NCI-H146 (cell line): ENCODE measurements around the gene CRKL.
"Not testable (repeated sequence)": the region's sequence is repeated elsewhere in the genome, so short reads cannot be mapped to it uniquely, and the experiment has no call there.

ENCODE experiments used
- DNase-seq: peaks from one replicate; lab custom pipeline; 2025; lab: John Stamatoyannopoulos, UW

CRKL gene

GRCh38 chr22:20916916-20917810 is at the start of gene CRKL:
CRKL (plus strand) TSS chr22:20917407; CDS start chr22:20917935, 528 bp downstream.
- peak; percentile 93 for DNase-seq

GRCh38 chr22:20868025-20868962 is 48.9 kb upstream of the CRKL start:
- no peak for DNase-seq

- DNase-seq = no peak
These were observed 48.0 kb upstream of the CRKL start for GRCh38 chr22:20869234-20869633.

DNA sequence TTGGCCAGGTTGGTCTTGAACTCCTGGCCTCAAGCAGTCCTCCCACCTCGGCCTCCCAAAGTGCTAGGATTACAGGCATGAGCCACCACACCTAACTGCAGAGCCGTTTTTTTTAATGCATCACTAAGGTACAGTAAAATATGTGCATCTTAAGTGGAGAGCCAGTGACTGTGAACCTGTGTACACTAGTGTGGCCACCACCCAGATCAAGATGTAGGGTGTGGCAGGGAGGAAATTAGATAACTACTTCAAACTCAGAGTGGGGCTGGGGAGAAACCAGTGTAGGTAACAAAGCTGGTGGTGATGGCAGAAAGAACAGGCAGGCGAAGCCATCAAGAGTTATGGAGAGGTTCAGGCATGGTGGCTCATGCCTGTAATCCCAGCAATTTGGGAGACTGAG is 44.0 kb upstream of the CRKL start:
- no peak for DNase-seq

DNA sequence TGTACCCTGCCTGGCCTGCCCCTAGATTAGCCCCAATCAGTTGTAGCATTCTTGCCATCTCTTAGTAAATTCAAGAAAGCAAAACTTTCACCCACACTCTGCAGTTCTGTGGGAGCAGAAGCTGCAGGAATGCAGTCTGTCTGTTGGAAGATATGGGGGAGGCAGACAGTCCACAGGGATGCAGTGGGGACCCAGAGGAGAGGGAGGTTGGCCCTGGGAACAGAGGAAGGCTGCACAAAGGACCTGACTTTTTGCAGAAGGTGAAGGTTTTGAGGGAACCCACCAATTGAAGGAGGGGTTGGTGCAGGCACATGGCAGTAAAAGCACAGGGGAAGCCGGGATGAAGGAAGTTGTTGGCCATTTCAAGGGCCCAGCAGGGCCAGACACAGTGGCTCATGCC is 41.9 kb upstream of the CRKL start:
- DNase-seq = no peak

DNA sequence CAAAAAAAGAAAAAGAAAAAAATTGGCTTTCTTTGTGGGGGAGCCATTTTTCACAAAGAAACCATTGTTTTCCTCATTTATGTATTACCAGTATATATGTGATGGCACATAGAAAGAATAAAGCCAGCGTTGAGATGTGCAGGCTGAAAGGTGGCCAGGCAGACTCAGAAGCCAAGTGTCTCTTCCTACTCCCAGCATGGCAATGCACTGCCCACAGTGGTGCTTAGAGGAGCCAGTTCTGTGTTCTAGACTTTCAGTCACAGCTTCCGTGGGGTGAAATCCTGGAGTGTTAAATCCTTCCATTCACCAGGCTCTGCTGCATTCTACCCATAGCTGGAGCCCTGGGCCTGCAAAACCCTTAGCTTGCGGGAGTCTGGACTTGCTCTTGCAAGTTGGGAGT is 39.5 kb upstream of the CRKL start:
- DNase-seq = no peak

GRCh38 chr22:20881231-20881630 is 36.0 kb upstream of the CRKL start:
- no peak for DNase-seq

- no peak for DNase-seq
These were observed 35.1 kb upstream of the CRKL start for GRCh38 chr22:20881869-20882815.

- no peak for DNase-seq
These were observed 34.4 kb upstream of the CRKL start for GRCh38 chr22:20882855-20883254.

DNA sequence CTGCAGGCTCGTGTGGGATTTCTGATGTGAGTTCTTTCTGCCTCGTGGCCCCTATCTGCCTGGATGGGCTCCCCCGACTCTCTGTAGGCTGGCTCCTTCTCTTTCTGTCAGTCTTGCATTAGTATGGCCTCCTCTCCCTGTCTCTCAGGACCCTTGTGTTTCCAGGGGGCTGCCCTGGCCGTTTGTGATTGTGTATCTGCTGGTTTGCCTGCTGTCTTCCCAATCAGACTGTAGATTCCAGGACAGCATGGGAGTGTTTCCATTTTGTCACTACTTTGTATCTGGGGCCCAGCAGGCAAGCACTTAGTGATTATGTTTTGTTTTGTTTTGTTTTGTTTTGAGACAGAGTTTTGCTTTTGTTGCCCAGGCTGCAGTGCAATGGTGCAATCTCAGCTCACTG is 32.8 kb upstream of the CRKL start:
- no peak for DNase-seq

DNA sequence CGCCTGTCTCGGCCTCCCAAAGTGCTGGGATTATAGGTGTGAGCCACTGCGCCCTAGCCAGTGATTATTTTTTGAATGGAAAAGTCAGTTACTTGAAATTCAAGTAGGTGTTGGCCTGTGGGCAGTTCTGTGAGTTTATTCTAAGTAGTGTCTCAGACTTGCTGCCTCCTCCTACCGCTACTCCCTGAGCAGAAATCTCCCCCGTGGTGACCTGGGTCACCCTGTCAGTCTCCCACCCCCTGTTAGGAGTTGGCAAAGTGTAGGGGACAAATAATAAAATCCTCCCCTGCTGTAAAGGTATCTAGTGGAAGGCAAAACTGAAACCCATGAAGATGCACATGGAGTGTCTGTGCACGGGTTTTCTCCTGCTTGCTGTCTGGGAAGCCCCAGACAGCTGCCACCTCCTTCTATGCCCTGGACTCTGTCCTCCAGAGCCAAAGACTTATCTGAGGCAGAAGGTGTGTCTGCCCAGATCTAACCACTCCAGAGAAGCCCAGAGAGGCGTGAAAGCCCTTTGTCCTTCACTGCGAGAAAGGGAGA is 32.1 kb upstream of the CRKL start:
- no peak for DNase-seq

GRCh38 chr22:20885557-20886323 is 31.5 kb upstream of the CRKL start:
- DNase-seq = peak; percentile 58

DNA sequence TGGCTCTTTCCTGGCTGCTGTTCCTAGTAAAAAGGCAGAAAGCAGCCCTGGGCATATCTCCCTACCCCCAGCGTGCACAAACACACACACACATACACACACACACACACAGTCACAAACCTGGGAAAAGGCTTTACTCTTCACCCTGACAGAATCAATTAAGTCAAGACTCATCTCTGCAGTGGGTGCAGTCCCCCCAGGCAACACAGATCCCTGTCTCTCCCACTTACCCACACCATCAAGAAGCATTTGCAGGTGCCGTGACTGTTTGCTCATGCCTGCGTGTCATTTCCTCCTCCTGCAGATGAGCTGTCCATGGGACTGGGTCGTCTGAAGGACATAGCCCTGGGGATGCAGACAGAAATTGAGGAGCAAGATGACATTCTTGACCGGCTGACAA is 29.8 kb upstream of the CRKL start:
- no peak for DNase-seq

DNA sequence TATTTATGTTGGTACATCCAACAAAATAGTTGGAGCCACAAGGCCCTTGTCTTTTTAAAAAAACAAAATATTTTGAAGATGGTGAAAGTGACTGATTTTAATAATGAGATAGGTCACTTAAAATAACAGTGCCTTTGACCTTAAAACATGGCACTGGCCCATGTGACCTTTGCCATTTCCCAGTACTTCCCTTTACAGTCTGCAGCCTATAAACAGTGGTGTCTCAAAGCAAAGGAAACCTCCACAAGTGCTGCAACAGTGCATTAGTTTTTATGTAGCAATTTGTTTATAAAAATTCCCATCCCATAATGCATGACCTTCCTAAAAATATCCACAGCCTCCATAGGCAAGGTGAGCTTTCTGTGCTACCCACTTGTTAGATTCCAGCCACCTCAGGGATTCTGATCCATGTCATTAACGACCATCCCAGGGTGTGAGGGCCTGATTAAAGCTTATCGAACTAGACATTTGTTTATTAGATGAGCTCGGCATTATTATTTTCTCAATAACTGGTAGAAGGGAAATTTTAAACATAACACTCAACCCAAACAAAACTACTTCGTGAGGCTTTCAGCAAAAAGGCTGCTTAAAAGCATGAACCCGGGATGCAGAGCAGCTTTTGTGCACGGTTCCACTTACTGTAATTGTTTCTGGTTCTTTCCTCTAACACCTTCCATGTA is 28.0 kb upstream of the CRKL start:
- DNase-seq = no peak

DNA sequence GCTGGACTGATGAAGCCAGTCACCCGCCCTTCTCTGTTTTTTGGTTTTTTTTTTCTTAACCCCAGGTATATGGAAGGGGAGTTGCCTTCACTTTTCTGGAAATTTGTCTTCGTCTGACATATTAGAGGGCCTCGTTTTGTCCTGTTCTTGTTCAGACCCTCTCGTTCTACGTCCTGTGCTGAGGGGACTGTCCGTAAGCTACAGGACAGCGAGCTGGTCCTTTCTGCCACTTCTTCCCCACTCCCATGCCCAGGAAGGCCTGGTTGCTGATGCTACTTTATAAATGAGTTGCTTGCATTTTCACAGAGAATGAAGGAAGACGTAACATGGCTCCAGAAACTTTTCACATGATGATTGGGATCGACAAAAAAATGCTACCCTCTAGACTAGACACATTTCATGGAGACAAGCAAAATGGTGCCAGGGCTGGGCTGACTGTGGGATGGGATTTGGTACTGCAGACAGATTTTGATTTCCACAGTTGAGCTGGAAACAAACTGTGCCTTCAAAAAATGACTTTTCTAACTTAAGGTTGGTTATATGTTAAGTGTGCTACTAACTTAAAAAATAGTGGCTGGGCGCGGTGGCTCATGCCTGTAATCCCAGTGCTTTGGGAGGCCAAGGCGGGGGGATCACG is 27.2 kb upstream of the CRKL start:
- DNase-seq = no peak

GRCh38 chr22:20890975-20891374 is 26.2 kb upstream of the CRKL start:
- no peak for DNase-seq

DNA sequence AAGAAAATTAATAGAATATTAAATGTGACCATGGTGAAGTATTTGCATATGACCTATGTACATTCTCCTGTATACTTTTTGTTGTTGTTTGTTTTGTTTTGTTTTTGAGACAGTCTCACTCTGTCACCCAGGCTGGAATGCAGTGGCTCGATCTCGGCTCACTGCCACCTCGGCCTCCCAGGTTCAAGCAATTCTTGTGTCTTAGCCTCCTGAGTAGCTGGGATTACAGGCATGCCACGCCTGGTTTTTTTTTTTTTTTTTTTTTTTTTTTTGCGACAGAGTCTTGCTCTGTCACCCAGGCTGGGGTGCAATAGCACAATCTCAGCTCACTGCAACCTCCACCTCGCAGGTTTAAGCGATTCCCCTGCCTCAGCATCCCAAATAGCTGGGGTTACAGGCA is 19.5 kb upstream of the CRKL start:
- not testable (repeated sequence) for DNase-seq

DNA sequence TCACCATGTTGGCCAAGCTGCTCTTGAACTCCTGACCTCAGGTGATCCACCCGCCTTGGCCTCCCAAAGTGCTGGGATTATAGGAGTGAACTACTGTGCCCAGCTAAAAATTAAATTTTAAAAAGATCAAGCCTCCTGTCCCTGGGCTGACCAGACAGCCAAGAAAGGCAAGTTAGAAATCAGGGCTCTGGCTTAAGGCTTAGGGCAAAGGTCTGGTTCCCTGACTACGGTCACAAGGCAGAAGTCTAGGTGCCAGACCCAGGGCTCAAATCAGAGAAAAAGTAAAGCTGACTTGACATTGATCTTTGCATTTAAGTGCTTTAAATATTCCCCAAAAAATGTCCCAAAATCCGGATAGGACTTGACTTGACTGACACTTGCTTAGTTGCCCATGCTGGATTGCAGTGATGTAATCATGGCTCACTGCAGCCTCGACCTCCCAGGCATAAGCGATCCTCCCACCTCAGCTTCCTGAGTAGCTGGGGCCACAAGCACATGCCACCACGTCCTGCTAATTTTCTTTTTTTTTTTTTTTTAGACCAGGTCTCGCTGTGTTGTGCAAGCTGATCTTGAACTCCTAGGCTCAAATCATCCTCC is 17.3 kb upstream of the CRKL start:
- DNase-seq = no peak
